Measurements from ENCODE around the gene CREB5.

The CREB5 gene

GRCh38 chr7:28645866-28646265 lies 233.5 kb downstream of the CREB5 start:
- Histone ChIP-seq H2AFZ (ENCODE audit: low read depth, low read length) (no peak overlapping the region), H3K4me1 (ENCODE audit: insufficient read depth, low read length) (no peaks in the 10 kb centered on the region), H3K36me3 (ENCODE audit: insufficient read depth, low read length) (no peaks in the 10 kb centered on the region), H3K9ac (ENCODE audit: low read depth, low read length) (no peak overlapping the region), H3K27me3 (ENCODE audit: insufficient read depth, low read length, poor library complexity) (peaks cover 17% of the 10 kb centered on the region), H3K4me2 (ENCODE audit: insufficient read depth, low read length) (no peak overlapping the region), H4K20me1 (ENCODE audit: insufficient read depth, low read length) (no peaks in the 10 kb centered on the region), H3K79me2 (ENCODE audit: insufficient read depth, low read length) (no peaks in the 10 kb centered on the region), H3K9me3 (ENCODE audit: insufficient read depth, low read length, severe bottlenecking) (no peaks in the 10 kb centered on the region), H3K27ac (ENCODE audit: low read length) (no peak overlapping the region), H3K4me3 (ENCODE audit: low read depth in 1 of 2, low read length in 2 of 2) (no peak overlapping the region)
- ATAC-seq (ENCODE audit: insufficient read depth, low read depth) (no peak), DNase-seq (no peak)
- TF ChIP-seq EZH2 (IDR thresholded peaks at IDR 0.05; ENCODE audit: borderline replicate concordance, low read depth, low read length, severe bottlenecking), result no peak
- no peak for TF ChIP-seq CTCF (IDR thresholded peaks at IDR 0.05; ENCODE audit: borderline replicate concordance, extremely low read depth, low read length, poor library complexity, severe bottlenecking)

- Histone ChIP-seq H3K4me2 (ENCODE audit: insufficient read depth, low read length) (no peak overlapping the region), H3K4me3 (ENCODE audit: low read depth in 1 of 2, low read length in 2 of 2) (no peak overlapping the region), H2AFZ (ENCODE audit: low read depth, low read length) (no peak overlapping the region), H4K20me1 (ENCODE audit: insufficient read depth, low read length) (no peaks in the 10 kb centered on the region), H3K9ac (ENCODE audit: low read depth, low read length) (no peak overlapping the region), H3K9me3 (ENCODE audit: insufficient read depth, low read length, severe bottlenecking) (no peaks in the 10 kb centered on the region), H3K27ac (ENCODE audit: low read length) (no peak overlapping the region), H3K4me1 (ENCODE audit: insufficient read depth, low read length) (no peaks in the 10 kb centered on the region), H3K36me3 (ENCODE audit: insufficient read depth, low read length) (no peaks in the 10 kb centered on the region), H3K79me2 (ENCODE audit: insufficient read depth, low read length) (no peaks in the 10 kb centered on the region), H3K27me3 (ENCODE audit: insufficient read depth, low read length, poor library complexity) (peaks cover 17% of the 10 kb centered on the region)
- TF ChIP-seq EZH2 (IDR thresholded peaks at IDR 0.05; ENCODE audit: borderline replicate concordance, low read depth, low read length, severe bottlenecking), result no peak
- ATAC-seq (ENCODE audit: insufficient read depth, low read depth) (no peak), DNase-seq (no peak)
Measured at GRCh38 chr7:28646376-28647075, 234.2 kb downstream of the CREB5 start.

- H3K4me3 ChIP-seq (ENCODE audit: low read depth in 1 of 2, low read length in 2 of 2), result no peak overlapping the region
- no peaks in the 10 kb centered on the region for H3K9me3 ChIP-seq (ENCODE audit: insufficient read depth, low read length, severe bottlenecking)
- no peak for TF ChIP-seq EZH2 (IDR thresholded peaks at IDR 0.05; ENCODE audit: borderline replicate concordance, low read depth, low read length, severe bottlenecking)
- no peak for TF ChIP-seq CTCF (IDR thresholded peaks at IDR 0.05; ENCODE audit: borderline replicate concordance, extremely low read depth, low read length, poor library complexity, severe bottlenecking)
- H3K36me3 ChIP-seq (ENCODE audit: insufficient read depth, low read length), result no peaks in the 10 kb centered on the region
- no peak overlapping the region for H2AFZ ChIP-seq (ENCODE audit: low read depth, low read length)
- no peaks in the 10 kb centered on the region for H3K79me2 ChIP-seq (ENCODE audit: insufficient read depth, low read length)
- H3K4me2 ChIP-seq (ENCODE audit: insufficient read depth, low read length), result no peak overlapping the region
- H4K20me1 ChIP-seq (ENCODE audit: insufficient read depth, low read length), result no peaks in the 10 kb centered on the region
- H3K27me3 ChIP-seq (ENCODE audit: insufficient read depth, low read length, poor library complexity), result peaks cover 17% of the 10 kb centered on the region
- H3K4me1 ChIP-seq (ENCODE audit: insufficient read depth, low read length), result no peaks in the 10 kb centered on the region
- no peak overlapping the region for H3K27ac ChIP-seq (ENCODE audit: low read length)
- no peak for ATAC-seq (ENCODE audit: insufficient read depth, low read depth)
- H3K9ac ChIP-seq (ENCODE audit: low read depth, low read length), result no peak overlapping the region
- DNase-seq, result no peak
Measured at GRCh38 chr7:28647076-28647421, 234.7 kb downstream of the CREB5 start.

- no peak for ATAC-seq (ENCODE audit: insufficient read depth, low read depth)
- Histone ChIP-seq H2AFZ (ENCODE audit: low read depth, low read length) (no peak overlapping the region), H3K27ac (ENCODE audit: low read length) (no peak overlapping the region), H3K9me3 (ENCODE audit: insufficient read depth, low read length, severe bottlenecking) (no peaks in the 10 kb centered on the region), H3K4me1 (ENCODE audit: insufficient read depth, low read length) (no peaks in the 10 kb centered on the region), H3K36me3 (ENCODE audit: insufficient read depth, low read length) (no peaks in the 10 kb centered on the region), H3K9ac (ENCODE audit: low read depth, low read length) (no peak overlapping the region), H4K20me1 (ENCODE audit: insufficient read depth, low read length) (no peaks in the 10 kb centered on the region), H3K79me2 (ENCODE audit: insufficient read depth, low read length) (no peaks in the 10 kb centered on the region), H3K27me3 (ENCODE audit: insufficient read depth, low read length, poor library complexity) (peaks cover 9% of the 10 kb centered on the region), H3K4me2 (ENCODE audit: insufficient read depth, low read length) (no peak overlapping the region), H3K4me3 (ENCODE audit: low read depth in 1 of 2, low read length in 2 of 2) (no peak overlapping the region)
- no peak for TF ChIP-seq EZH2 (IDR thresholded peaks at IDR 0.05; ENCODE audit: borderline replicate concordance, low read depth, low read length, severe bottlenecking)
- no peak for TF ChIP-seq CTCF (IDR thresholded peaks at IDR 0.05; ENCODE audit: borderline replicate concordance, extremely low read depth, low read length, poor library complexity, severe bottlenecking)
- DNase-seq, result no peak
Measured at GRCh38 chr7:28649189-28649588, 236.9 kb downstream of the CREB5 start.

Data from DND-41 (cell line).